CD4-positive, alpha-beta T cell treated with Interleukin-17A for 1 hour (primary cell): ENCODE results near the gene ELSPBP1.
"Not testable (repeated sequence)": the region's sequence is repeated elsewhere in the genome, so short reads cannot be mapped to it uniquely, and the experiment has no call there.

ENCODE experiments used
- DNase-seq: peaks from one replicate; pipeline ENCODE4 v3.0.0-alpha.2; 2020

The ELSPBP1 gene

DNA sequence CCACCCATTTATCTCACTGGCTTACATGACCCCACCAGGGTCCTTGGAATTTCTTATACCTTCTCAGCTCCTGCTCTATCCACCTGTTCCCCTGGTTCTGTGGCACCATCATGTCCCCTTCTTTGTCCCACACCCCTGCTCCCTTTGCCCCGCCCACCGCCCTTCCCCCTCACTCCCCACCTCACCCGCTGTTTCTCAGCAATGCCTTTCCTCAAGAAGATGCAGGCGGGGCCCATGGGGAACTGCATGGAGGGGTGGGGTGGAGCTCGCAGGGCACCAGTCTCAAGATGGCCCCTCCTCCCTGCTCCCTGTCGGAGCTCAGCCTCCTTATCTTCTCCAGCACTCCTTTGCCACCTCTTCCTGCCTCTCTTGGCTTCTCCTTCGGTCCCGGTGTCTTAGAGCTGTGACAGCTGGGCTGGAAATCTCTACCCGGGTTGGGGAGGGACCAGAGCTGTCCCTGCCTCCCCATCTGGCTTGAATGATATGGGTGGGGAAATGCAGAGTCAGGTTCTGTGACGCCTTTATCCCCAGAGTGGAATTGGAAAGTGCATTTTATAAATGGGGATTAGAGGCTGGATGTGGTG lies 49.3 kb downstream of the ELSPBP1 start, which contains the start of gene CABP5:
CABP5 (minus strand) TSS at position 405 of the 584 bp plus-strand sequence; CDS start at position 248, 157 bp downstream.
- no peak for DNase-seq

DNA sequence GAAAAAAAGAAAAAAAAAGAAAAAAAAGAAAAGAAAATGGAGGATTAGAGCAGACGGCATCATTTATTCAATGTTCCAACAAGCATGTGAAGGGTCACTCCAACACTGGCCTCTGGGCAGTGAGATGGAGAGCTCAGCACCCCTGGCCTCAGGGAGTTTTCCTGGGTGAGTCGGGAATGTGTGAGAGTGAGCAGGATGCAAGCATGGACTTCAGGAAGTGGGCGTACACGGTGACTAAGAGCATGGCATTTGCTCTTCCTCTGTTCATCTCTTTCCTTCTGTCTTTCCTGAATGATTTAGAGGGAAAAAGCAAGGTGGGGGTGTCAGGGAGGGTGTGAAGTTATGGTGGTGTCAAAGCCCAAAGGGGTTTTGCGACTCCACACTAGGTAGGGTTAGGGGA lies 50.1 kb downstream of the ELSPBP1 start:
- DNase-seq, result no peak

DNA sequence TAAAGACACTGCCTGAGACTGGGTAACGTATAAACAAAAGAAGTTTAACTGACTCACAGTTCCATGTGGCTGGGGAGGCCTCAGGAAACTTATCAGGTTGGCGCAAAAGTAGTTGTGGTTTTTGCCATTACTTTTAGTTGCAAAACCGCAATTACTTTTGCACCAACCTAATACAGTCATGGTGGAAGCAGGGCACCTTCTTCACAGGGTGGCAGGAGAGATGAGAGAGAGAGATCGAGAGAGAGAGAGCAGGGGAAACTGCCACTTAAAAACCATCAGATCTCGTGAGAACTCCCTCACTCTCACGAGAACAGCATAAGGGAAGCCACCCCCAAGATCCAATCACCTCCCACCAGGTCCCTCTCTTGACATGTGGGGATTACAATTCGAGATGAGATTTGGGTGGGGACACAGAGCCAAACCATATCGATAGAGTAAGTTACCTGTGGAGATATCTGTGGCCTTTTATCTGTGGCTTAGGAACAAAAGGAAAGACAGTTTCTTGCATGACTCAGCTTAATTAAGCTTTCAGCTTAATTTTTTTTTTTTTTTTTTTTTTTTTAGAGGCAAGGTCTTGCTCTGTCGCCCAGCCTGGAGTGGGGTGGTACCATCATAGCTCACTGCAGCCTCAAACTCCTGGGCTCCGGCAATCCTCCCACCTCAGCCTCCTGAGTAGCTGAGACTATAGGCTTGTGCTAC lies 57.1 kb downstream of the ELSPBP1 start:
- no peak for DNase-seq

DNA sequence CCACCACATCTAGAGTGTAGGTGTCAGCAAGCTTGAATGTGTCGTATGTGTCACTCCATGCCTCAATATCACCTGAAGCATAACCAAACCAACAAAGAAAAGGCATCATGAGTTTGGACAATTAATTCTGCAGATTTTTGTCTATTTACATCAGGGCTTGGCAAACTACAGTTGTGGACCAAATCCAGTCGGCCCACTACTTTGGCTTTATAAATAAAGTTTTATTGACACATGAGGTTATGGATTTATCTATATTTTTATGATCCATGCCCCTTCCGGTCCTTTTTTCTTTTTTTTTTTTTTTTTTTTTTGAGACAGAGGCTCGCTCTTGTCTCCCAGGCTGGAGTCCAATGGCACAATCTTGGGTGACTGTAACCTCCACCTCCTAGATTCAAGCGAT lies 58.6 kb downstream of the ELSPBP1 start:
- DNase-seq, result no peak

DNA sequence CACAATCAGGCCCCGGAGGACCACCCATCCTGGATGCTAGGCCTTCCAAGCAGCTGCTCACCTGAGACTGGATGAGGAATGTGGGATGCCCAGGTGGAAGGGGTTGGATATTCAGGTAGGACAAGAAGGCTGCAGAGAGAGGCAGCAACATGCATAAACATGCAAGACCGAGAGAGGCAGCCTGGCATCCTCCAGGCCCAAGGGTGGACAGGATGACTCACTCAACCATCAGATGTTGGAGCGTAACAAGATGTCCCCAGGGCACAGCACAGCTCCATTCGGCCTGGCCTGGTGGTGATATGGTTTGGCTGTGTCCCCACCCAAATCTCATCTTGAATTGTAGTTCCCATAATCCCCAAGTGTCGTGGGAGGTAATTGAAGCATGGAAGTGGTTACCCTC lies 59.4 kb downstream of the ELSPBP1 start:
- no peak for DNase-seq

DNA sequence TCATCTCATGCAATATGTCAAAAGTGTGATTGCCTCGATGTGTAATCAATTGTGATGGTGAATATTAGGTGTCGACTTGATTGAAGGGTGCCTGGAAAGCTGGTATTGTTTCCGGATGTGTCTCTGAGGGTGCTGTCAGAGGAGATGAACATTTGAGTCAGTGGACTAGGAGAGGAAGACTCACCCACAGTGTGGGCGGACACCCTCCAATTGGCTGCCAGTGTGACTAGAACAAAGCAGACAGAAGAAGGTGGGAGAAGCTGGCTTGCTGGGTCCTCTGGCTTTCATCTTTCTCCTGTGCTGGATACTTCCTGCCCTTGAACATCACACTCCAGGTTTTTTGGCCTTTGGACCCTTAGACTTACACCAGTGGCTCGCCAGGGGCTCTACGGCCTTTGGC lies 64.9 kb downstream of the ELSPBP1 start:
- no peak for DNase-seq

DNA sequence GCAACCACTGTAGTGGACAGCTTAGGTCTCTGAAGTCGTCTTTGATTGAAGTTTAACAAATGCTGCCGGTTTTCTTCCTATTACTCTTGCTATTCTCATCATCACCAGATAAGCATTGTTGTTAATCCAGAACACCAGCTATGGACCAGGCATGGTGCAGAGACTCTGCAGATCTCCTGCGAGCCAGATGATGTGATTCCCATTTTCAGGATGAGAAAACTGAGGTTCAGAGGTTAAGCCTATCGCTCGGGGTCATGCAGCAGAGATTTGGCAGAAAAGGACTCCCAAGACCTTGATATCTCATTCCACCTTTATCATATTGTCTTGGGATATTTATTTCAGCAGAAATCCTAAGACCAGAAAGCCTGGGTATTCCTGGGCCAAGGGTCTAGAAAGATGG lies 65.9 kb downstream of the ELSPBP1 start:
- no peak for DNase-seq

DNA sequence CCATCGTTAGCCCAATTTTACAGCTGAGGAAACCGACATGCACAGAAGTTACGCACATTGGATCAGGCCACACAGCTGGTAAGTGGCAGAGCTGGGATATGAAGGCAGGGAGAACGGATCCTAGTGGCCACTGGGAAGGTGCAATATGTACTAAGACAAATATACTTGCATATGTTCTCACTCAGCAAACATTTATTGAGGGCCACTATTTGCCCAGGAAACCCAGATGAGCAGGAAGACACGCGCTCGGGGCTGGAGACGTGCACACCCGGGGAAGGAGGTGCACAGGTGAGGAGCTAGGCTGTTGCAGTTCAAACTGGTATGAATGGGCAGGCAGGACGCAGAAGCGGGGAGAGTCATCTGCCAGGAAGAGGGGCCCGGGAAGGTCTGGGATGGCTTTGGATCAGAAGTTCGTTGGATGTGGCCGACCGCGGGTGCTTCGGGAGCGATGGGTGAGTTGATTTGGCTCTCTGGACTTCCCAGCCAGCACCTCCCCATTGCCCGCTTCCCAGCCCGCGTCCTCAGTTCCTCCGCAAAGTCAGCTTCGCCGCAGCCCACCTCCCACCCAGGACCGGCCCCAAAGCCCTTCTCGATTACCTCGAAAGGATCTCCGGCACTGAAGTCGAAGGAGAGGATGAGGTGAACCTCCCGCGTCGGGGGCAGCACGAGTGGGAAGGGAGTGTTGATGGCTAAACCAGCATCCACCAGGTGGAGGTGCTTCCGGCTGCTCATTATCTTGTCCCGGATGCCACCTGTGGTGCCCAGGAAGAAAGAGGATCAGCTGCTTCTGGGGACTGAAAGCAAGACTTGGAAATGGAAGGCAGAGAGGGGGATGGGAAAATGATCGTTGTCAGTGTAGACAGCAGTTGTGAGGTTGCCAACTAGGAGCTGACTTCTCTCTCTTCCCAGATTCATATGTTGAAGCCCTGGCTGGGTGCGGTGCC lies 67.2 kb downstream of the ELSPBP1 start:
- no peak for DNase-seq

DNA sequence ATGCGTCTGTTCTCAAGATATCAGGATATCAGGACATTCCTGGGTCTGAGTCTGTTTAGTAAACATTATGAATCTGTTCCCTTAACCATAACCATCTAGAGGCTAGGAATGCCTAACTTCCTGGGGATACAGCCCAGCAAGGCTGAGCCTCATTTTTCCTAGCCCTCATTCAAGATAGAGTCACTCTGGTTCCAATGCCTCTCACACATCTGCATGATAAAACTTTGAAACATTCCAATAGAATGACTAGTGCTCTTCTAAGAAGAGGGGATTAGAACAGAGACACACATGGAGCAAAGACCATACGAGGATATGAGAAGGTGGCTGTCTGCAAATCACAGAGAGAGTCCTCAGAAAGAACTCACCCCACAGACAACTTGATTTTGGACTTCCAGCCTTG lies 70.1 kb downstream of the ELSPBP1 start:
- no peak for DNase-seq

DNA sequence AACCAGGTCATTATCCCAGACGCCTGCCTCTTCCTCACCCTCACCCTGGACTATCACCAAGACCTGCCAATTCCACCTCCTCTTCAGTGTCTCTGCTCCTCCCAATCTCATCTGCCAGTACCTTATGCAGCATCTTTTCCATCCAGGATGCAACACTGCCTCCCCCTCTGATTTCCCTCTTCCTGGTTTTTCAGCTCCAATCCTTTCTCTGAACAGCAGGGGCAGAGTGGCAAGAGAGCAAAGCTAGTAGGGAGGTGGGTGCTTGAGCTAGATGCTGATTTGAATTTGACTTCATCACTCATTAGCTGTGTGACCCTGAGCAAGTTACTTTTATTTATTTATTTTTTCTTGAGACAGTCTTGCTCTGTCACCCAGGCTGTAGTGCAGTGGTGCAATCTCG lies 75.0 kb downstream of the ELSPBP1 start:
- DNase-seq, result no peak

DNA sequence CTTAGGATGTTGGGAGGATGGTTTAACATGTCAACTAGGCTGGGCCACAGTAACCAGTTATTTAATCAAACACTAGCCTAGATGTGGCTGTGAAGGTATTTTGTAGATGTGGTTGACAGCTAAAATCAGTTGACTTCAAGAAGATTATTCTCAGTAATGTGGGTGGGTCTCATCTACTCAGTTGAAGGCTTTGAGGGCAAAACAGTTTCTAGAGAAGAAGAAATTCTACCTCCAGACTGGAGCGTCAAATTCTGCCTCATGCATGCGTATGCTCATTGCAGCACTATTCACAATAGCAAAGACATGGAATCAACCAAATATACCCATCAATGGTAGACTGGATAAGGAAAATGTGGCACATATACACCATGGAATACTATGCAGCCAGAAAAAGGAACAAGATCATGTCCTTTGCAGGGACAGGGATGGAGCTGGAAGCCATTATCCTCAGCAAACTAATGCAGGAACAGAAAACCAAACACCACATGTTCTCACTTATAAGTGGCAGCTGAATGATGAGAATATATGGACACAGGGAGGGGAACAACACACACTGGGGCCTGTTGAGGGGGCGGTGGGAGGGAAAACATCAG lies 75.8 kb downstream of the ELSPBP1 start:
- not testable (repeated sequence) for DNase-seq
